ENCODE data around the gene MRPS31.

MRPS31 gene

GRCh38 chr13:40770934-40771618, at the start of gene MRPS31:
TSS of gene MRPS31 (minus strand) at chr13:40771190. CDS start at chr13:40771136, 54 bp downstream.
- peak within 1 kb of the TSS; percentile 97 for H3K4me3 Mint-ChIP-seq
- H3K27ac Mint-ChIP-seq = peak within 1 kb of the TSS; percentile 97
- H3K36me3 Mint-ChIP-seq (ENCODE audit: low read depth) = peaks cover 1% of the 10 kb centered on the region
- H3K27me3 Mint-ChIP-seq (ENCODE audit: low read depth) = no peaks in the 10 kb centered on the region
- peaks cover 29% of the 10 kb centered on the region for H3K4me1 Mint-ChIP-seq (ENCODE audit: low read depth)
- no peaks in the 10 kb centered on the region for H3K9me3 Mint-ChIP-seq

- Mint-ChIP-seq H3K9me3 (peaks cover 13% of the 10 kb centered on the region), H3K27ac (no peak overlapping the region), H3K36me3 (ENCODE audit: low read depth) (peaks cover 12% of the 10 kb centered on the region), H3K27me3 (ENCODE audit: low read depth) (no peaks in the 10 kb centered on the region), H3K4me1 (ENCODE audit: low read depth) (peaks cover 7% of the 10 kb centered on the region), H3K4me3 (no peak overlapping the region)
Measured at GRCh38 chr13:40819797-40820315, 48.9 kb upstream of the MRPS31 start.

GRCh38 chr13:40818926-40819325, 47.9 kb upstream of the MRPS31 start:
- H3K4me1 Mint-ChIP-seq (ENCODE audit: low read depth) = peaks cover 7% of the 10 kb centered on the region
- H3K9me3 Mint-ChIP-seq = peaks cover 13% of the 10 kb centered on the region
- H3K4me3 Mint-ChIP-seq = no peak overlapping the region
- H3K27me3 Mint-ChIP-seq (ENCODE audit: low read depth) = no peaks in the 10 kb centered on the region
- H3K36me3 Mint-ChIP-seq (ENCODE audit: low read depth) = peaks cover 12% of the 10 kb centered on the region
- no peak overlapping the region for H3K27ac Mint-ChIP-seq

- H3K27ac Mint-ChIP-seq = no peak overlapping the region
- peaks cover 4% of the 10 kb centered on the region for H3K4me1 Mint-ChIP-seq (ENCODE audit: low read depth)
- peaks cover 12% of the 10 kb centered on the region for H3K36me3 Mint-ChIP-seq (ENCODE audit: low read depth)
- H3K4me3 Mint-ChIP-seq = no peak overlapping the region
- no peaks in the 10 kb centered on the region for H3K27me3 Mint-ChIP-seq (ENCODE audit: low read depth)
- peaks cover 13% of the 10 kb centered on the region for H3K9me3 Mint-ChIP-seq
Measured at GRCh38 chr13:40814803-40815202, 43.8 kb upstream of the MRPS31 start.

- Mint-ChIP-seq H3K27ac (no peak overlapping the region), H3K27me3 (ENCODE audit: low read depth) (no peaks in the 10 kb centered on the region), H3K36me3 (ENCODE audit: low read depth) (peaks cover 18% of the 10 kb centered on the region)
Measured at GRCh38 chr13:40813667-40814454, 42.9 kb upstream of the MRPS31 start.

GRCh38 chr13:40812724-40813445, 41.9 kb upstream of the MRPS31 start:
- no peaks in the 10 kb centered on the region for H3K4me1 Mint-ChIP-seq (ENCODE audit: low read depth)
- no peak overlapping the region for H3K27ac Mint-ChIP-seq
- peaks cover 13% of the 10 kb centered on the region for H3K9me3 Mint-ChIP-seq

More at GRCh38 chr13:40813667-40814454, 42.9 kb upstream of the MRPS31 start:
- H3K4me3 Mint-ChIP-seq = no peak overlapping the region
- no peaks in the 10 kb centered on the region for H3K4me1 Mint-ChIP-seq (ENCODE audit: low read depth)
- peaks cover 13% of the 10 kb centered on the region for H3K9me3 Mint-ChIP-seq

GRCh38 chr13:40812102-40812501, 41.1 kb upstream of the MRPS31 start:
- Mint-ChIP-seq H3K27ac (no peak overlapping the region), H3K9me3 (peaks cover 13% of the 10 kb centered on the region), H3K4me1 (ENCODE audit: low read depth) (no peaks in the 10 kb centered on the region), H3K4me3 (no peak overlapping the region), H3K36me3 (ENCODE audit: low read depth) (peaks cover 19% of the 10 kb centered on the region), H3K27me3 (ENCODE audit: low read depth) (no peaks in the 10 kb centered on the region)

More at GRCh38 chr13:40812724-40813445, 41.9 kb upstream of the MRPS31 start:
- Mint-ChIP-seq H3K4me3 (no peak overlapping the region), H3K27me3 (ENCODE audit: low read depth) (no peaks in the 10 kb centered on the region), H3K36me3 (ENCODE audit: low read depth) (peaks cover 19% of the 10 kb centered on the region)

- Mint-ChIP-seq H3K27ac (no peak overlapping the region), H3K27me3 (ENCODE audit: low read depth) (no peaks in the 10 kb centered on the region), H3K4me3 (no peak overlapping the region), H3K36me3 (ENCODE audit: low read depth) (peaks cover 17% of the 10 kb centered on the region), H3K4me1 (ENCODE audit: low read depth) (no peaks in the 10 kb centered on the region), H3K9me3 (no peaks in the 10 kb centered on the region)
Measured at GRCh38 chr13:40809471-40809870, 38.5 kb upstream of the MRPS31 start.

- no peaks in the 10 kb centered on the region for H3K9me3 Mint-ChIP-seq
- no peak overlapping the region for H3K4me3 Mint-ChIP-seq
- no peaks in the 10 kb centered on the region for H3K27me3 Mint-ChIP-seq (ENCODE audit: low read depth)
- no peak overlapping the region for H3K27ac Mint-ChIP-seq
- H3K36me3 Mint-ChIP-seq (ENCODE audit: low read depth) = peaks cover 19% of the 10 kb centered on the region
- H3K4me1 Mint-ChIP-seq (ENCODE audit: low read depth) = no peaks in the 10 kb centered on the region
Measured at GRCh38 chr13:40806241-40806640, 35.3 kb upstream of the MRPS31 start.

GRCh38 chr13:40803316-40803715, 32.3 kb upstream of the MRPS31 start:
- Mint-ChIP-seq H3K9me3 (no peaks in the 10 kb centered on the region), H3K27me3 (ENCODE audit: low read depth) (no peaks in the 10 kb centered on the region), H3K27ac (no peak overlapping the region), H3K36me3 (ENCODE audit: low read depth) (peaks cover 20% of the 10 kb centered on the region), H3K4me1 (ENCODE audit: low read depth) (peaks cover 9% of the 10 kb centered on the region), H3K4me3 (no peak overlapping the region)

- no peaks in the 10 kb centered on the region for H3K9me3 Mint-ChIP-seq
- H3K36me3 Mint-ChIP-seq (ENCODE audit: low read depth) = peaks cover 17% of the 10 kb centered on the region
- H3K4me3 Mint-ChIP-seq = no peak overlapping the region
- H3K27me3 Mint-ChIP-seq (ENCODE audit: low read depth) = no peaks in the 10 kb centered on the region
- H3K4me1 Mint-ChIP-seq (ENCODE audit: low read depth) = peaks cover 9% of the 10 kb centered on the region
- H3K27ac Mint-ChIP-seq = no peak overlapping the region
Measured at GRCh38 chr13:40801255-40802217, 30.5 kb upstream of the MRPS31 start.

- no peaks in the 10 kb centered on the region for H3K9me3 Mint-ChIP-seq
- no peaks in the 10 kb centered on the region for H3K27me3 Mint-ChIP-seq (ENCODE audit: low read depth)
- peaks cover 9% of the 10 kb centered on the region for H3K4me1 Mint-ChIP-seq (ENCODE audit: low read depth)
- H3K4me3 Mint-ChIP-seq = no peak overlapping the region
- H3K36me3 Mint-ChIP-seq (ENCODE audit: low read depth) = peaks cover 14% of the 10 kb centered on the region
- H3K27ac Mint-ChIP-seq = no peak overlapping the region
Measured at GRCh38 chr13:40800559-40800958, 29.6 kb upstream of the MRPS31 start.

GRCh38 chr13:40799508-40799907, 28.5 kb upstream of the MRPS31 start:
- H3K9me3 Mint-ChIP-seq = no peaks in the 10 kb centered on the region
- H3K36me3 Mint-ChIP-seq (ENCODE audit: low read depth) = peaks cover 15% of the 10 kb centered on the region
- no peak overlapping the region for H3K27ac Mint-ChIP-seq

More at GRCh38 chr13:40799508-40799907, 28.5 kb upstream of the MRPS31 start:
- peaks cover 9% of the 10 kb centered on the region for H3K4me1 Mint-ChIP-seq (ENCODE audit: low read depth)
- no peak overlapping the region for H3K4me3 Mint-ChIP-seq
- no peaks in the 10 kb centered on the region for H3K27me3 Mint-ChIP-seq (ENCODE audit: low read depth)
